ENCODE results near the gene CUX1.

GRCh38 chr7:102283477-102284189 is 466.2 kb downstream of the CUX1 start:
- TF ChIP-seq CTCF (IDR thresholded peaks at IDR 0.05; ENCODE audit: low read length) = no peak
- TF ChIP-seq EZH2 (optimal IDR thresholded peaks at IDR 0.05; ENCODE audit: low read depth, low read length) = no peak

Data from MM.1S (cell line).